Stimulated activated CD4-positive, alpha-beta T cell treated with anti-CD3 and anti-CD28 coated beads, TNF-alpha, amount 100 ng/mL, for 4 hours (primary cell): ENCODE results near the gene SMG6.
"Not testable (repeated sequence)": the region's sequence is repeated elsewhere in the genome, so short reads cannot be mapped to it uniquely, and the experiment has no call there.

Source experiments
- DNase-seq, 3 experiments: peaks; one replicate each; pipeline ENCODE4 v3.0.0-alpha.2; 2020; ENCODE audit warnings: low read depth in 3 of 3

SMG6 gene

GRCh38 chr17:2178798-2179501, 124.6 kb downstream of the SMG6 start:
- DNase-seq = no peak

GRCh38 chr17:2177235-2177811, 126.3 kb downstream of the SMG6 start:
- DNase-seq = no peak

- no peak for DNase-seq
These were observed 127.0 kb downstream of the SMG6 start for GRCh38 chr17:2176499-2177169.

GRCh38 chr17:2175294-2175628, 128.3 kb downstream of the SMG6 start:
- no peak for DNase-seq

- no peak for DNase-seq
These were observed 128.9 kb downstream of the SMG6 start for GRCh38 chr17:2174468-2175293.

- no peak for DNase-seq
These were observed 129.6 kb downstream of the SMG6 start for GRCh38 chr17:2174014-2174413.

- no peak for DNase-seq
These were observed 130.6 kb downstream of the SMG6 start for GRCh38 chr17:2172999-2173398.

GRCh38 chr17:2172077-2172851, 131.3 kb downstream of the SMG6 start:
- DNase-seq = no peak

- DNase-seq = no peak
These were observed 131.9 kb downstream of the SMG6 start for GRCh38 chr17:2171702-2172076.

GRCh38 chr17:2170023-2170422, 133.6 kb downstream of the SMG6 start:
- no peak for DNase-seq

- not testable (repeated sequence) for DNase-seq
These were observed 137.9 kb downstream of the SMG6 start for GRCh38 chr17:2165723-2166122.

GRCh38 chr17:2158396-2158780, 145.2 kb downstream of the SMG6 start:
- DNase-seq = no peak

GRCh38 chr17:2157675-2158395, 145.8 kb downstream of the SMG6 start:
- no peak for DNase-seq

GRCh38 chr17:2157081-2157480, 146.5 kb downstream of the SMG6 start:
- no peak for DNase-seq

GRCh38 chr17:2156666-2157065, 146.9 kb downstream of the SMG6 start:
- DNase-seq = no peak

- DNase-seq = no peak
These were observed 148.0 kb downstream of the SMG6 start for GRCh38 chr17:2155573-2155972.

GRCh38 chr17:2151358-2152033, 152.1 kb downstream of the SMG6 start:
- DNase-seq = no peak

- no peak for DNase-seq
These were observed 152.8 kb downstream of the SMG6 start for GRCh38 chr17:2150806-2151205.

GRCh38 chr17:2149934-2150333, 153.7 kb downstream of the SMG6 start:
- DNase-seq = no peak

GRCh38 chr17:2146132-2146871, 157.3 kb downstream of the SMG6 start:
- no peak for DNase-seq
